Measurements from ENCODE around the gene MAP2K1. TPM values are rescaled to one million over a fixed set of nuclear protein-coding genes. Genes with fewer than 3 reads are reported as not detected.

Gene MAP2K1
- total RNA-seq, 2 donors from 2014 or later: 39.2 to 57.3 TPM

GRCh38 chr15:66415360-66415759, 28.6 kb downstream of the MAP2K1 start:
- no peaks in the 10 kb centered on the region for H3K9me3 ChIP-seq (ENCODE audit: control insufficient read depth, low read length, poor library complexity, severe bottlenecking)
- no peak for ATAC-seq
- Mint-ChIP-seq H3K4me3 (no peak overlapping the region), H3K36me3 (ENCODE audit: low read depth) (no peaks in the 10 kb centered on the region), H3K27me3 (no peaks in the 10 kb centered on the region), H3K27ac (peak overlapping the region; percentile 90), H3K4me1 (peaks cover 51% of the 10 kb centered on the region)
- no peak for DNase-seq

DNA sequence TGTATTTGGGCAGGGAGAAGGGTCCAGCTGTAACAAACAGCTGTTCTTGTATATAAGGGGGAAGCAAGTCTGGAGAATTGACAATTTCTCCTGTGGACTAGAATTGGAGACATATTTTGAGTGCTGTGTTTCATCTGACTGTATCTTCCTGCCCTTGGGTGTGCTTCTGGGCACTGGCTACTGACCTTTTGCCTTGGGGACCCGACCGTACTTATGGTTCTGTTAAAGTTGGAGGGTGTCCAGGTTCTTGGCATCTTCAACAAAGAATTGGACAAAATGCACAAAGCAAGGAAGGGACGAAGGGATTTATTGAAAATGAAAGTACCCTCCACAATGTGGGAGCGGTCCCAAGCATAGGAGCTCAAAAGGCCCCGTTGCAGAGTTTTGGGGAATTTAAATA, 31.0 kb downstream of the MAP2K1 start:
- H3K4me3 Mint-ChIP-seq: no peak overlapping the region
- H3K36me3 Mint-ChIP-seq (ENCODE audit: low read depth): no peaks in the 10 kb centered on the region
- ATAC-seq (no peak), DNase-seq (no peak)
- no peaks in the 10 kb centered on the region for H3K9me3 ChIP-seq (ENCODE audit: control insufficient read depth, low read length, poor library complexity, severe bottlenecking)
- no peak overlapping the region for H3K27ac Mint-ChIP-seq
- H3K27me3 Mint-ChIP-seq: no peaks in the 10 kb centered on the region
- H3K4me1 Mint-ChIP-seq: peaks cover 45% of the 10 kb centered on the region

DNA sequence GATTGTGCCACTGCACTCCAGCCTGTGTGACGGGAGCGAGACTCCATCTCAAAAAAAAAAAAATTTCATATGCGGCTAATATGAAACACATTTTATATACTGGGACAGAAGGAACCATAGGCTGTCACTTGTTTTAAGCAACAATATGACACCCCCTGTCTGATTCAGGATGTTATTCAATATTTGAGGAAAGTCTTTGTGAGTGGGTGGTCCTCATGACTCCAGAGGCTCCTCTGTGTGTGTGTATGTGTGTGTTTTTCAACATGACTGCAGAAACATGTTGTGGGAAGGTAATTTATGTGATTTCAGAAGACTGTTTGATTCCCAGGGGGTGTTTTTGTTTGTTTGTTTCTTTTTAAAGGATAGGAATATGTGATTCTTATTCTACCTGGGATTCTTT, 32.8 kb downstream of the MAP2K1 start:
- DNase-seq (no peak), ATAC-seq (no peak)
- no peak overlapping the region for H3K4me3 Mint-ChIP-seq
- no peaks in the 10 kb centered on the region for H3K27me3 Mint-ChIP-seq
- H3K4me1 Mint-ChIP-seq: peaks cover 45% of the 10 kb centered on the region
- no peaks in the 10 kb centered on the region for H3K36me3 Mint-ChIP-seq (ENCODE audit: low read depth)
- H3K27ac Mint-ChIP-seq: no peak overlapping the region
- H3K9me3 ChIP-seq (ENCODE audit: control insufficient read depth, low read length, poor library complexity, severe bottlenecking): no peaks in the 10 kb centered on the region

DNA sequence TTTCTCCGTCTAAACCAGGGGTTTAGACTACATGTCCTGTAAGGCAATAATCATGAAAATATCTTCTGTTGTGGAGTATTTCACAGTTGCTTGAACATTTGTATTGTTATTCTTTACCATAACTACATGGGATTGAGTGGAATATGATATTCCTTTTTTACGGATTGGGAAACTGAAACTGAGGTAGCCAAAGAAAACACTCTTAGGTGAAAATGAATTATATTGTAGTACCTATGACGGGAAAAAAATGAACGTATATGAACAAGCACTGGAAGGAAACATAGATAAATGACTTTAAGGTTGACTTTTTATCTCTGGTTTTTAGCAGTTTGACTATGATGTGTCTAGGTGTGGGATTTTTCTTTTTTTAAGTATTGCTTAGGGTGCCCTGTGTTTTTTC, 35.6 kb downstream of the MAP2K1 start:
- Mint-ChIP-seq H3K4me1 (peaks cover 38% of the 10 kb centered on the region), H3K27me3 (no peaks in the 10 kb centered on the region), H3K4me3 (no peak overlapping the region), H3K36me3 (ENCODE audit: low read depth) (no peaks in the 10 kb centered on the region), H3K27ac (no peak overlapping the region)
- no peak for ATAC-seq
- H3K9me3 ChIP-seq (ENCODE audit: control insufficient read depth, low read length, poor library complexity, severe bottlenecking): no peaks in the 10 kb centered on the region
- no peak for DNase-seq

DNA sequence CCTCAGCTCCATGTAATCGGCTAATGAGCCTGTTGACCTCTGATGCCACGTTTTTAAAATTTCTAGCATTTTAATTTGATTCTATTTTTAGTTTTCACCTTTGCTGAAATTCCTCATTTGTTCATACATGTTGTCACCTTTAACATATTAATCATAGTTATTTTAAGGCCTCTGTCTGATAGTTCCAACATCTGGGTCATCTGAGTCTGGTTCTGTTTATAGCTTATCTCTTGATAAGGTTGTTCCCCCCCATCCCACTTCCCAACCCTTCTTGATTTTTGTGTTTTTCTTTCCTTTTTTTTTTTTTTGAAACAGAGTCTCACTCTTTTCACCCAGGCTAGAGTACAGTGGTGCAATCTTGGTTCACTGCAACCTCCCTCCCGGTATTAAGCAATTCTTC, 36.4 kb downstream of the MAP2K1 start:
- Mint-ChIP-seq H3K27ac (no peak overlapping the region), H3K4me3 (no peak overlapping the region), H3K4me1 (peaks cover 34% of the 10 kb centered on the region), H3K36me3 (ENCODE audit: low read depth) (no peaks in the 10 kb centered on the region), H3K27me3 (no peaks in the 10 kb centered on the region)
- ATAC-seq (no peak), DNase-seq (no peak)
- no peaks in the 10 kb centered on the region for H3K9me3 ChIP-seq (ENCODE audit: control insufficient read depth, low read length, poor library complexity, severe bottlenecking)

- H3K4me1 Mint-ChIP-seq: peaks cover 37% of the 10 kb centered on the region
- DNase-seq: no peak
- H3K27ac Mint-ChIP-seq: peak overlapping the region; percentile 67
- H3K36me3 Mint-ChIP-seq (ENCODE audit: low read depth): peaks cover 3% of the 10 kb centered on the region
- no peak for ATAC-seq
- no peaks in the 10 kb centered on the region for H3K9me3 ChIP-seq (ENCODE audit: control insufficient read depth, low read length, poor library complexity, severe bottlenecking)
- no peak overlapping the region for H3K4me3 Mint-ChIP-seq
- H3K27me3 Mint-ChIP-seq: no peaks in the 10 kb centered on the region
These were observed 38.4 kb downstream of the MAP2K1 start for GRCh38 chr15:66424963-66425612.

DNA sequence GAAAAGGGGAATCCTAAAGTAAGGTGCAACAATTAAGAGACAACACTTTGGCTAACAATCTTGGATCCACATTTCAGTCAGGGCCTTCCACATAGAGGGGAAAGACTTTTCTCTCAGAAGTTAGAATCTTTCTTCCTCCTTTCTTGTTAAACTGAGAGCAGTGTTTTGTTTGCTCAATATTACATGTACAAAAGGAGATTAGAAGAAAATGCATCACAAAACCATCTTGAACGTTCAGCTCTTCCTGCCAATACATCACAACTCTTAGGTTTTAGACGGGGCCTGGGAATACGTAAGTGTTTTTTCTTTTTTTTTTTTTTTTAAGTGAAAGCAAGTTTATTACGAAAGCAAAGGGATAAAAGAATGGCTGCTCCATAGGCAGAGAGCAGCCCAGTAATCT, 39.1 kb downstream of the MAP2K1 start:
- ATAC-seq (no peak), DNase-seq (no peak)
- H3K27ac Mint-ChIP-seq: peak overlapping the region; percentile 67
- H3K27me3 Mint-ChIP-seq: no peaks in the 10 kb centered on the region
- H3K36me3 Mint-ChIP-seq (ENCODE audit: low read depth): peaks cover 3% of the 10 kb centered on the region
- H3K4me1 Mint-ChIP-seq: peaks cover 43% of the 10 kb centered on the region
- H3K4me3 Mint-ChIP-seq: no peak overlapping the region
- no peaks in the 10 kb centered on the region for H3K9me3 ChIP-seq (ENCODE audit: control insufficient read depth, low read length, poor library complexity, severe bottlenecking)

- ATAC-seq (no peak), DNase-seq (no peak)
- Mint-ChIP-seq H3K4me1 (peaks cover 51% of the 10 kb centered on the region), H3K36me3 (ENCODE audit: low read depth) (peaks cover 3% of the 10 kb centered on the region), H3K27me3 (no peaks in the 10 kb centered on the region), H3K4me3 (no peak overlapping the region), H3K27ac (no peak overlapping the region)
- no peaks in the 10 kb centered on the region for H3K9me3 ChIP-seq (ENCODE audit: control insufficient read depth, low read length, poor library complexity, severe bottlenecking)
These were observed 42.4 kb downstream of the MAP2K1 start for GRCh38 chr15:66429117-66429516.

GRCh38 chr15:66429546-66429945, 42.8 kb downstream of the MAP2K1 start:
- Mint-ChIP-seq H3K4me3 (no peak overlapping the region), H3K27me3 (no peaks in the 10 kb centered on the region)

DNA sequence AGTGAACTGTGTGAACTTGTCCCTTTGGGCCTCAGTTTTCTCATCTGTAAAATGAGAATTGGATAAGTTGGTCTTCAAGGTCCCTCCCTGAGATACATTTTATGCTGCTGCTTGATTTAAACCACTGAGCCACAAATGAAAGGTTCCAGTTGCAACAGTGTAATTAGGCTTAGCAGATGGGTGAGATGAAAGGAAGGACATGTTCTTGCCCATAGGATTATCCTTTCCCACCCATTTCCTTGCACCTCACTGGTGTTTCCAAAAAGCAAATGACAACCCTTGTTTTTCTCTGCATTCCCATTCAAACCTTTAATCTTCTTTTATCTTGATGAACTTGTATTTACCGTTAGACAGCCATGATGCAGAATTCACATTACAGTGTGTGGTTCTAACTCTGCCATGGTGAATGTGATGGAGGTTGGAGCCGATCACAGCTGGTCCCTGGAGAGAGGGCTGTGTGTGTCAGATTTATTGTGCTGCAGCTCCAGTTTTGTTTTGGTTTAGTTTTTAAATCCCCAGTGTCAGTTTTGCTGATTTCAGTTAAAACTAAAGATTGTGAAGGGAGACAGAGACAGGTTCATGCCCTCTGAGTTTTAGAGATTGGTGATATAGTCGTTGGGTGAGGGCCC, 44.0 kb downstream of the MAP2K1 start:
- ATAC-seq: no peak
- Mint-ChIP-seq H3K4me3 (no peak overlapping the region), H3K4me1 (peaks cover 46% of the 10 kb centered on the region), H3K27ac (peak overlapping the region; percentile 67), H3K27me3 (no peaks in the 10 kb centered on the region), H3K36me3 (ENCODE audit: low read depth) (peaks cover 3% of the 10 kb centered on the region)
- no peak for DNase-seq
- H3K9me3 ChIP-seq (ENCODE audit: control insufficient read depth, low read length, poor library complexity, severe bottlenecking): no peaks in the 10 kb centered on the region

More at GRCh38 chr15:66429546-66429945, 42.8 kb downstream of the MAP2K1 start:
- no peaks in the 10 kb centered on the region for H3K9me3 ChIP-seq (ENCODE audit: control insufficient read depth, low read length, poor library complexity, severe bottlenecking)
- peaks cover 3% of the 10 kb centered on the region for H3K36me3 Mint-ChIP-seq (ENCODE audit: low read depth)
- H3K4me1 Mint-ChIP-seq: peaks cover 51% of the 10 kb centered on the region
- ATAC-seq: no peak
- H3K27ac Mint-ChIP-seq: no peak overlapping the region
- DNase-seq: no peak

- peaks cover 16% of the 10 kb centered on the region for H3K36me3 Mint-ChIP-seq (ENCODE audit: low read depth)
- H3K9me3 ChIP-seq (ENCODE audit: control insufficient read depth, low read length, poor library complexity, severe bottlenecking): no peaks in the 10 kb centered on the region
- no peak overlapping the region for H3K4me3 Mint-ChIP-seq
- no peaks in the 10 kb centered on the region for H3K27me3 Mint-ChIP-seq
- H3K4me1 Mint-ChIP-seq: peaks cover 45% of the 10 kb centered on the region
- ATAC-seq (no peak), DNase-seq (no peak)
- peak overlapping the region; percentile 80 for H3K27ac Mint-ChIP-seq
These were observed 47.0 kb downstream of the MAP2K1 start for GRCh38 chr15:66433726-66434125.

GRCh38 chr15:66440501-66440900, 53.8 kb downstream of the MAP2K1 start:
- H3K27me3 Mint-ChIP-seq: no peaks in the 10 kb centered on the region
- peaks cover 7% of the 10 kb centered on the region for H3K4me1 Mint-ChIP-seq
- no peaks in the 10 kb centered on the region for H3K9me3 ChIP-seq (ENCODE audit: control insufficient read depth, low read length, poor library complexity, severe bottlenecking)
- no peak for ATAC-seq
- no peak overlapping the region for H3K4me3 Mint-ChIP-seq
- peaks cover 18% of the 10 kb centered on the region for H3K36me3 Mint-ChIP-seq (ENCODE audit: low read depth)
- DNase-seq: no peak
- H3K27ac Mint-ChIP-seq: no peak overlapping the region

DNA sequence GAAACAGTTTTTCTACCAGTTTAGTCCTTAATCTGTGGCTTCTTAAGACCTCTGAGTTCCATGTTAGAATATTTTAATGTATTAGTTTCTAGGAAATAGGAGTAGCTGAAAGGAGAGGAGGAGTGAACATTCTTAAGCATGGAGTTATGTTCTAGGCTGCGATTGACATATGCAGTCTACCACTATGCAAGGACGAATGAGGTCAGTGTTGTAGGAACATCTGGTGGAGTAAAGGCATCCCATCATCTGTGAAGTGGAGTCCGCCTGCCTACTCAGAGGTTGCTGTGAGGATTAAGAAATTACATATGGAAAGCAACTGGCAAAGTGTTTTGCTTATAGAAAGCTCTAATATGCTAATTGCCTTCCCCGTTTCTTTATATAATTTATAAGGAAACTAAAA, 65.7 kb downstream of the MAP2K1 start:
- Mint-ChIP-seq H3K4me1 (peaks cover 8% of the 10 kb centered on the region), H3K27me3 (no peaks in the 10 kb centered on the region), H3K4me3 (no peak overlapping the region), H3K36me3 (ENCODE audit: low read depth) (peaks cover 3% of the 10 kb centered on the region), H3K27ac (no peak overlapping the region)
- no peak for DNase-seq
- no peaks in the 10 kb centered on the region for H3K9me3 ChIP-seq (ENCODE audit: control insufficient read depth, low read length, poor library complexity, severe bottlenecking)
- no peak for ATAC-seq

DNA sequence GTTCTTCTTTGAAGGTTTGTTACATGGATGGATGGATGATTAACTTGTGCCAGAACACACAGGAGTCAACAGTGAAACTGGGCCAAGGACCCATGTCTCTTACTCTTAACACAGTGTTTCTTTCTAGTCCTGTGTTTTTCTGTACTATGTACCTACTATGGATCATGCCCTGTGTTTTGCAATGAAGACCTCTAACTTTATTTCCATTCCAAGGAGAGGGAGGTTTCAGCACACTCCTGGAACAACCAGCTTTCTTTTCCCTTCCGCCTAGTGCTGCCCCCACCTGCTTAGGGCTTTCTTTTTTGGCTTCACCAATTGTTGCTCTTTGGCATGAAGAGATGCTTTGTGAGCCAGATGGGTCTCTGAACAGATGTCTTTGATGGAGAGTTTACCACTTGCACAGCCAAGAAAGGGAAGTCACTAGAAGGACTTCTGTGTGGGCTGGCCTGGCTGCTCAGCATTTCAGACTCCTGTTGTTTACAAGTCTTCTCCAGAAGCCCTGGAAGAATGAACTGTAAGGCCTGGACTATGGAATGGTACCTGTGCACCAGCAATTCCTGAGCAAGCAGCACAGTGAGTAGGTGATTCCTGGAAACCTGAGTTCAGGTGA, 66.4 kb downstream of the MAP2K1 start:
- Mint-ChIP-seq H3K36me3 (ENCODE audit: low read depth) (peaks cover 2% of the 10 kb centered on the region), H3K4me1 (peaks cover 8% of the 10 kb centered on the region), H3K27ac (peak overlapping the region; percentile 24), H3K4me3 (no peak overlapping the region), H3K27me3 (no peaks in the 10 kb centered on the region)
- no peaks in the 10 kb centered on the region for H3K9me3 ChIP-seq (ENCODE audit: control insufficient read depth, low read length, poor library complexity, severe bottlenecking)
- DNase-seq (no peak), ATAC-seq (no peak)
